ENCODE measurements around the gene ANKRD16.
A peak's percentile ranks its signal among the peaks of the same experiment; 100 is the strongest.

The ANKRD16 gene

GRCh38 chr10:5889624-5890451 lies at the start of gene ANKRD16, which contains the start of gene FBH1:
ANKRD16 (minus strand) TSS chr10:5889893; CDS start chr10:5889354, 539 bp downstream.
FBH1 (plus strand) TSS chr10:5890243; CDS start chr10:5890346, 103 bp downstream.
- Histone ChIP-seq H3K27me3 (replicated peaks) (no peaks in the 10 kb centered on the region), H3K36me3 (replicated peaks) (peaks cover 8% of the 10 kb centered on the region), H3K27ac (peak within 1 kb of the TSS; percentile 65), H3K4me3 (ENCODE audit: low read depth, low read length) (peak within 1 kb of the TSS; percentile 89)
- no peak for TF ChIP-seq CTCF (IDR thresholded peaks at IDR 0.05; ENCODE audit: low read depth, low read length, missing control alignments)
- peak; percentile 97 for DNase-seq
- in situ Hi-C loops (cut with HindIII; ENCODE audit: low pct_ligation_motif_present, low sequenced_read_pairs) = no loop called here

- no peaks in the 10 kb centered on the region for H3K27me3 ChIP-seq (replicated peaks)
- no peak for TF ChIP-seq CTCF (IDR thresholded peaks at IDR 0.05; ENCODE audit: low read depth, low read length, missing control alignments)
- no peak overlapping the region for H3K4me3 ChIP-seq (ENCODE audit: low read depth, low read length)
- no peak overlapping the region for H3K27ac ChIP-seq
- in situ Hi-C loops (cut with HindIII; ENCODE audit: low pct_ligation_motif_present, low sequenced_read_pairs) = no loop called here
- peaks cover 25% of the 10 kb centered on the region for H3K36me3 ChIP-seq (replicated peaks)
- no peak for DNase-seq
Measured at GRCh38 chr10:5938291-5938690, 48.6 kb upstream of the ANKRD16 start.

GRCh38 chr10:5937016-5937415 lies 47.3 kb upstream of the ANKRD16 start:
- Histone ChIP-seq H3K27me3 (replicated peaks) (no peaks in the 10 kb centered on the region), H3K27ac (no peak overlapping the region), H3K36me3 (replicated peaks) (peaks cover 28% of the 10 kb centered on the region), H3K4me3 (ENCODE audit: low read depth, low read length) (no peak overlapping the region)
- no peak for DNase-seq
- TF ChIP-seq CTCF (IDR thresholded peaks at IDR 0.05; ENCODE audit: low read depth, low read length, missing control alignments) = no peak
- in situ Hi-C loops (cut with HindIII; ENCODE audit: low pct_ligation_motif_present, low sequenced_read_pairs) = no loop called here

GRCh38 chr10:5935628-5936027 lies 45.9 kb upstream of the ANKRD16 start:
- in situ Hi-C loops (cut with HindIII; ENCODE audit: low pct_ligation_motif_present, low sequenced_read_pairs) = no loop called here
- H3K4me3 ChIP-seq (ENCODE audit: low read depth, low read length) = no peak overlapping the region
- H3K36me3 ChIP-seq (replicated peaks) = peaks cover 34% of the 10 kb centered on the region
- DNase-seq = no peak
- H3K27ac ChIP-seq = no peak overlapping the region
- no peaks in the 10 kb centered on the region for H3K27me3 ChIP-seq (replicated peaks)
- no peak for TF ChIP-seq CTCF (IDR thresholded peaks at IDR 0.05; ENCODE audit: low read depth, low read length, missing control alignments)

- Histone ChIP-seq H3K27ac (no peak overlapping the region), H3K27me3 (replicated peaks) (no peaks in the 10 kb centered on the region), H3K4me3 (ENCODE audit: low read depth, low read length) (no peak overlapping the region), H3K36me3 (replicated peaks) (peaks cover 50% of the 10 kb centered on the region)
- DNase-seq = no peak
- in situ Hi-C loops (cut with HindIII; ENCODE audit: low pct_ligation_motif_present, low sequenced_read_pairs) = no loop called here
- no peak for TF ChIP-seq CTCF (IDR thresholded peaks at IDR 0.05; ENCODE audit: low read depth, low read length, missing control alignments)
Measured at GRCh38 chr10:5933909-5934546, 44.3 kb upstream of the ANKRD16 start.

All from brain microvascular endothelial cell (primary cell).